Right forelimb (tissue), 1 donor: Measurements from ENCODE around the gene CDHR5.

Source experiments
- DNase-seq: peaks from one replicate; pipeline ENCODE4 v3.0.0-alpha.2; 2018

The CDHR5 gene

GRCh38 chr11:643849-644738 is 19.3 kb upstream of the CDHR5 start:
- no peak for DNase-seq

GRCh38 chr11:643366-643765 is 18.6 kb upstream of the CDHR5 start:
- DNase-seq, result no peak

- DNase-seq, result no peak
Observed at GRCh38 chr11:641806-642370, 17.1 kb upstream of the CDHR5 start.

- no peak for DNase-seq
Observed at GRCh38 chr11:640021-640706, 15.4 kb upstream of the CDHR5 start.

- DNase-seq, result no peak
Observed at GRCh38 chr11:639332-639955, 14.7 kb upstream of the CDHR5 start.

GRCh38 chr11:638631-639331 is 14.0 kb upstream of the CDHR5 start:
- no peak for DNase-seq

GRCh38 chr11:637593-638521 is 13.1 kb upstream of the CDHR5 start:
- DNase-seq, result no peak

GRCh38 chr11:637333-637592 is 12.5 kb upstream of the CDHR5 start:
- DNase-seq, result no peak

- DNase-seq, result no peak
Observed at GRCh38 chr11:636511-637332, 12.0 kb upstream of the CDHR5 start, which contains the start of gene DRD4. TSS of gene DRD4 (plus strand) at chr11:637269. CDS start at chr11:637305, 36 bp downstream.

- DNase-seq, result no peak
Observed at GRCh38 chr11:635945-636510, 11.3 kb upstream of the CDHR5 start.

- DNase-seq, result no peak
Observed at GRCh38 chr11:630871-631270, 6.1 kb upstream of the CDHR5 start.

GRCh38 chr11:629237-629583 is 4.5 kb upstream of the CDHR5 start:
- no peak for DNase-seq

GRCh38 chr11:628056-628455 is 3.3 kb upstream of the CDHR5 start:
- DNase-seq, result no peak

GRCh38 chr11:627308-627576 is 2.5 kb upstream of the CDHR5 start:
- no peak for DNase-seq

- no peak for DNase-seq
Observed at GRCh38 chr11:626475-627307, 1.9 kb upstream of the CDHR5 start, which contains the start of gene SCT. TSS of gene SCT (minus strand) at chr11:627181. CDS start at chr11:627143, 38 bp downstream.

GRCh38 chr11:625636-626268 is 997 bp upstream of the CDHR5 start:
- no peak for DNase-seq

- no peak for DNase-seq
Observed at GRCh38 chr11:623999-624704, 603 bp downstream of the CDHR5 start.

GRCh38 chr11:623349-623869 is 1.3 kb downstream of the CDHR5 start:
- no peak for DNase-seq
